GM18868 (cell line): Measurements from ENCODE around the gene FAM120AOS.

Experiments used
- ATAC-seq: cut with Tn5 transposase; IDR thresholded peaks from one replicate; pipeline ENCODE4 v1.9.1; 2021; ENCODE audit warnings: mild to moderate bottlenecking, moderate library complexity; ENCODE audit not compliant: unreplicated experiment

Gene FAM120AOS

DNA sequence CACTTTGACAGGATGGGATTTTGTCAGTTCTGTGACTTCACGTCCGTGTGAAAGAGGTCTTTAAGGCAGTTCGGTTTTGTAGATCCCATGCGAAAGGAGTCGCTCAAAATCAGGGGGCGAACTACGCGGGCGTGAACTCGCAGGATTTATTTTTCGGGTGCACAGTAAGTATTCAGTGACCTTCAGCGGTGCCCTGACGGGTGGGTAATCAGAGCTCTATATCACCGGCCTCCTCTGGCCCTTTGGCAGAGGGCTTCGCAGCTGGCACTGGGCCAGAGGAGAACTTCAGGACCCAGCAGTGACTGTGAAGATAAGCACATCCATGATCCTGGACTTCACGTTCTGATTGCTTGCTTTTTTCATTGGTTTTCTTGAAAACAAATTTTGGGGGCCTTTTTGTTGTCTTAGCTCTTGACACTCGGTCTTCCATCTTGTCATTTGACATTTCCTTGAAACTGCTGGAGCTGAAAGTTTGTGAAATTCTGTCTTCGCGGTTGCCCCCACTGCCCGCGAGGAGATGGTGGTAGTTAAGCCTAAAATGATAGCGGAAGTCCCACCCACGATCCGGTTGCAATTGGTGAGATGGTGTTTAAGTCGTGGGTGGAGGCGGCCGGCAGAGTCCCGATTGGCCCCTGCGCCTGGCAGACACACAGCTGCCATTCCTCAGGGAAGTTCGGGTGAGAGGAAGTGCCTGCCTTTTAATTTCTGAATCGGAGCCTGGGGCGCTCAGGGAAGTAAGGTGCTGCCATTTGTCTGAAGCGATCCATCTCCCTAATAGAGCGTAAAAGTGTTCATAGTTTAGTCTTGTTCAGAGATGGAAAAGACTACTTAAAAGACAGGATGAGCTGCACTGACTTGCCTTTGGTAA is at the start of gene FAM120AOS:
TSS of gene FAM120AOS (minus strand) at position 535 of the 868 bp plus-strand sequence. CDS start 872 bp downstream, outside the sequence.
- peak; percentile 61 for ATAC-seq

DNA sequence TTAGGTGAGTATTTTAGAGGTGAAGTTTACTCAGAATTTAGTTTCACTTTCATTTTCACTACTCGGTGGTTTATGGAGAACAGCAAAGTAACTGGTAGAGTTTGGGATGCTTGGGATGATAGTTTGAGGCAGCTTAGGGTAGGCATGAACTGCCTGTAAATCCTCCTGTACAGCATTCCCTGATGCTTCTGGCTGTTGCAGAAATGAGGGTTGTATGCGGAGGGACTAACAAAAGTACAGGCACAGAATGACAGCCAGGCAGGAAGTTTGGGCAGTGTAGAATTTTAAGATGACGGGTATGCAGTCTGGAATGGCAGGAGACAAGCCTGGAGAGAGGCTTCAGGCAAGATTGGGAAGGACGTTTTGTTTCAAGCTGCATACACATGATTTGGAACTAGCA is 48.0 kb upstream of the FAM120AOS start:
- ATAC-seq: no peak

- no peak for ATAC-seq
Observed at GRCh38 chr9:93500571-93501298, 47.4 kb upstream of the FAM120AOS start.

GRCh38 chr9:93496285-93496684 is 42.9 kb upstream of the FAM120AOS start:
- ATAC-seq: no peak

- ATAC-seq: no peak
Observed at GRCh38 chr9:93493949-93494348, 40.6 kb upstream of the FAM120AOS start.

DNA sequence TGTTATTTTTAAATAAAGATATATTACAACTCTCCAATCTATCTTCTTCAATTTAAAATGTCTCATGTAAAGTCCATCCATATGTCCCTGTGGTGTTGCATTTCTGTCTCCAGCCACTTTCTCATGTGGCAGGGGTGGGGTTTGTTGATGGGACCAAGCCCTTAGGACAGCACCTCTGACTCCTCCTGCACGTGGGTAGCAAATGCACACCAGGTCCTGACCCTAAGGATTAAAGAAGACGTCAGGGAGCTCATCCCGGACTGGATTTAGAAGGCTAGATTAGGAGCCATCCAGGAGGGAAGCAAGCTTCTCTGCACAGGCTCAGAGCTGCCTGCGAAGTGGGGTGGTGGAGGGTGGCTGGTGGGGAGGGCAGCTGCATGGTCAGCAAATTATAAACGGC is 38.9 kb upstream of the FAM120AOS start:
- no peak for ATAC-seq

- no peak for ATAC-seq
Observed at GRCh38 chr9:93491593-93492232, 38.3 kb upstream of the FAM120AOS start.

GRCh38 chr9:93488244-93488643 is 34.9 kb upstream of the FAM120AOS start:
- ATAC-seq: no peak

GRCh38 chr9:93486268-93486667 is 32.9 kb upstream of the FAM120AOS start:
- no peak for ATAC-seq

DNA sequence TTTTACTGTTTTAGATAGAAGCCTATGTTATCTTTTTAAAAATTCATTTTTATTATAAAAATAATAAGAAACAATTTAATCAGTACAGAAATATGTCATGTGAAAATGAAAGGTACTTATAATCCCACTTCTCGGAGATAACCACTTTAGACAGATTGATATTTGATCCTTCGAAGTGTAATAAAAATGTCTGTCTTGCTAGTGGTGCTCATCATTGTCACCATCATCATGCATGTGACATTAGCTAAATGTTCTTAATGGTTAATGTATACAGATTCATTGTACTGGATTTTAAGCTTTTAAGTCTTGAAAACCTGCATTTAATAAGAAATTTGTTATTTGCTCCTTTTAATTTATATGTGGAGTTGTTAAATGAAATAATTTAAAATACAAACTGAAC is 30.1 kb upstream of the FAM120AOS start:
- ATAC-seq: no peak

- no peak for ATAC-seq
Observed at GRCh38 chr9:93480728-93481324, 27.4 kb upstream of the FAM120AOS start.

- ATAC-seq: no peak
Observed at GRCh38 chr9:93480262-93480661, 26.9 kb upstream of the FAM120AOS start.

GRCh38 chr9:93479726-93480125 is 26.3 kb upstream of the FAM120AOS start:
- ATAC-seq: no peak

GRCh38 chr9:93477397-93477796 is 24.0 kb upstream of the FAM120AOS start:
- no peak for ATAC-seq

DNA sequence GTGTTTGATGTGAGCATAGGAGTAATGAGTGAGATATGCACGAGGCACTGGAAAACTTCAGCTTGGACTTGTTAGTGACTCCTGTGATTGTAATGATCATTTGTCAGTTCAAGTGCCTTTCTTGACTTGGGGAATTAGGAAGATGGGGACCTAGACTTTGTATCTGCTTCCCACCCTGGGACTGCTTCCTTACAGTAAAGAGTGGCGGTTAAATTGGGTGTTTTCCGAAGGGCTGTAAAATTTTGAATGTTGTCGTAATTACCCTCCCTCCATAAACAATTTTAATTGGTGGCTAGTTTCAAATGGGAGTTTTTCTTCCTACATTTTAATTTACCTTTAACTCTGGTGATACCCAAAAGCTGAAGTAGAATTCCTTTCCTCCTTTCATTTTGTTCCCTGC is 23.5 kb upstream of the FAM120AOS start:
- no peak for ATAC-seq

GRCh38 chr9:93475856-93476255 is 22.5 kb upstream of the FAM120AOS start:
- ATAC-seq: no peak

GRCh38 chr9:93475108-93475507 is 21.7 kb upstream of the FAM120AOS start:
- no peak for ATAC-seq

GRCh38 chr9:93473411-93473810 is 20.0 kb upstream of the FAM120AOS start:
- ATAC-seq: no peak

DNA sequence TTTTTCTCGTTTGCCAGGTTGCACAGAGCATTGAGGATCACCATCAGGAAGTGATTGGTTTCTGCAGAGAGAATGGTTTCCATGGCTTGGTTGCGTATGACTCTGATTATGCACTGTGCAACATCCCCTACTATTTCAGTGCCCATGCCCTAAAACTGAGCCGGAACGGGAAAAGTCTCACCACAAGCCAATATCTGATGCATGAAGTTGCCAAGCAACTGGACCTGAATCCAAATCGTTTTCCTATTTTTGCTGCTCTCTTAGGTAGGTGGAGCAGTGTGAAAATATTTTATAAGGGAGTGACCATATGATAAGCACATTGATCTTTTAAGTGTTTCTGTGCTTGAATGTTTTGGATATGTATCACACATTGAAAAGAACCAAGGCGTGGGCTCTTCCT is 17.7 kb upstream of the FAM120AOS start:
- no peak for ATAC-seq

DNA sequence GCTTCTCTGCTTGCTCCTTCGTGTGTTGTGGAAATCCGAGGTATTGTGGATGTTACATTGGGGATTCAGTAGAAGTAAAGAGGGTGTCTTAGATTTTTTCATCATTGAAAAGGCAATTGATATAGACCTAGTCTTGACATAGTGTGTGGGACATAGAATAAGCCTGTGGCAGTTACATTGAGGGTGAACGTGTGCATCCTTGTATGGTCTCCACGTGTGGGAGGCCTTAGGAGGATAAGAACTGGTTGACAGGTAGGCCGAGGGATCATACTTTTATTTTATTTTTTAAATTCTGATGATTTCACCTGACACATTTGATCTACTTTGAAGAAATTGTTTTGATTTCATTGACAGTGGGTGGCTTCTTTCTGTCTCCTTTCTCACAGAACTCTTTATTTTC is 17.0 kb upstream of the FAM120AOS start:
- no peak for ATAC-seq

- ATAC-seq: no peak
Observed at GRCh38 chr9:93468763-93469456, 15.5 kb upstream of the FAM120AOS start.
